H7 (cell line): ENCODE results near the gene RAPGEF6. TPM values are rescaled to one million over a fixed set of nuclear protein-coding genes. Genes with fewer than 3 reads are reported as not detected.
"Not testable (repeated sequence)": the region's sequence is repeated elsewhere in the genome, so short reads cannot be mapped to it uniquely, and the experiment has no call there.

Experiments
- DNase-seq: peaks from one replicate; pipeline ENCODE4 v3.0.0; 2012
- H3K27me3 ChIP-seq: 2 replicates; pipeline ENCODE4 v1.6.0; 2011; ENCODE audit warnings: mild to moderate bottlenecking, low read length; ENCODE audit not compliant: control insufficient read depth, insufficient read depth
- H3K36me3 ChIP-seq: replicated peaks from 2 replicates; pipeline ENCODE4 v1.5.1; 2011; ENCODE audit warnings: low read length; ENCODE audit not compliant: control insufficient read depth, insufficient read depth
- H3K4me3 ChIP-seq: 2 replicates; pipeline ENCODE4 v1.5.1; 2011; ENCODE audit warnings: low read depth, mild to moderate bottlenecking, control low read depth, low read length, moderate library complexity; ENCODE audit not compliant: insufficient read depth
- total RNA-seq: library from RNA; depleted of rRNA; stranded (reverse); fragments of >200 nt; shearing (Covaris generic); gene quantifications from 2 replicates; pipeline ENCODE4 v1.2.3, GENCODE V29; 2014

The RAPGEF6 gene
- total RNA-seq, 1 experiment from 2014 or later: 6.1 TPM

DNA sequence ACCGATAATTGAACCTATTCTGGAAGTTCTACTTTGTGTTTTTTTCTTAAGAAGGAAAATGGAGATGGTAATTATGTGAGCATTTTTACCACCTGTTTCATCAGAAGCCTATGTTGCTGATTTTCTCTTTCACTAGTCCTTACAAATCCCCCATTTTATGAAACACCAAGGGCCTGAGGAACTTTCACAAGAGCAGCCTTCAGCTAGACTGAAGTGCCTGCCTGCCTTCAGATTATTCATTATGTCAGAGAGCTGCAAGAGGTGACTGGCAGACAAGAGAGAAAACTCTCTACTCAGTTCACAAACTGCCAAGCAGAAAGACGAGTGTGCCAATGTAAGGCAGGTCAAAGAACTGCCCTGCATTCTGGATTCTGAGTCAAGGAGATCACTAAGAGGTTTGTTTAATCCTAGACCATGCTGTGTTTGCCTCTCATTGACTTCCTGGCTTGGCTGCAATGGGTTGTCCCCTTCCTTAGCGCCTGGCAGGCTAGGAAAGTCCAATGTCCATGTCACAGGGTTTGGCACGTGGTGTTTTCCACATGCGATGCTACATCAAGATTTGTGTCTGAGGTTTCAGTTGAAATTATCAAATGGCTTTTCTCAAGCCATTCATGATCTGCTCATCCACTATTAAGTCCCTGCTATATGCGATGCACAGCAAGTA lies 227.9 kb downstream of the RAPGEF6 start:
- Histone ChIP-seq H3K4me3 (no peak overlapping the region), H3K36me3 (no peaks in the 10 kb centered on the region), H3K27me3 (no peaks in the 10 kb centered on the region)
- DNase-seq: no peak

DNA sequence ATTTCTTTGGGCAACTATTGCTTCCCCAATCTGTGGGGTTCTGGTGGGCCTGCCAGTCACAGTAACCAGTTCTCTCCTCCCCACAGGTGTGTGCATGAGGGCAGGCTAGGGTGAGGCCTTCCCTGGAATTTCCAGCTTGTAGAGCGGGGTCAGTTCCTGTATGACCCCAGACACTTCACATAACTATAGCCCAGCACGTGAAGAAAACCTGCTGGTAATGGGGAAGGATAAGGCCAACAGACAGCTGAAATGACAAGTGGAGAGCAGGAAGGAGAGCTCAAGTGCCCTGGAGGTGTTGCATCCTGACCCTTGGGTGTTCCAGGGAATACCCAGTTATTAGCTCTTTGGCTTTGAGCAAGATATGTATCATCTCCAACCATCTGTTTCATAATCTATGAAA lies 229.0 kb downstream of the RAPGEF6 start:
- Histone ChIP-seq H3K27me3 (no peaks in the 10 kb centered on the region), H3K36me3 (no peaks in the 10 kb centered on the region), H3K4me3 (no peak overlapping the region)
- no peak for DNase-seq

DNA sequence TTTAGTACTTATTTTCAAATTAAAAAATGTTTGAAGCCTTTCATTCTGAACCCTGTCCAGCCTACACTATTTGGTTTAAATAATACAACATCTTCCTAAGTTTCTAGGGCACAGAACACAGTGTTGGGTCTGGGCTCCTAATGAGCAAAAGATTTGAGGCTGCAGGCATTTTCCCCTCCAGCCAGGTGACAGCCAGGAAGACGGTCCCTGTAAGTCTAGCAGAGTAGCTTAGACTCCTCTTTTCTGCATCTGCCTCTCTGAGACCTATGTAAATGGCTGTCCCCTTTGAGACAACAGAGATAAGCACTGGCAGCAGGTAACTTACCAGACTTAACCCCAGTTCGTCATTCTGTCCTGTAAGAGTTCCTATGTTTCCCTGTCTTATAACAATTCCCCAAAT lies 229.4 kb downstream of the RAPGEF6 start:
- no peak for DNase-seq
- no peak overlapping the region for H3K4me3 ChIP-seq
- H3K36me3 ChIP-seq: no peaks in the 10 kb centered on the region
- H3K27me3 ChIP-seq: no peaks in the 10 kb centered on the region

DNA sequence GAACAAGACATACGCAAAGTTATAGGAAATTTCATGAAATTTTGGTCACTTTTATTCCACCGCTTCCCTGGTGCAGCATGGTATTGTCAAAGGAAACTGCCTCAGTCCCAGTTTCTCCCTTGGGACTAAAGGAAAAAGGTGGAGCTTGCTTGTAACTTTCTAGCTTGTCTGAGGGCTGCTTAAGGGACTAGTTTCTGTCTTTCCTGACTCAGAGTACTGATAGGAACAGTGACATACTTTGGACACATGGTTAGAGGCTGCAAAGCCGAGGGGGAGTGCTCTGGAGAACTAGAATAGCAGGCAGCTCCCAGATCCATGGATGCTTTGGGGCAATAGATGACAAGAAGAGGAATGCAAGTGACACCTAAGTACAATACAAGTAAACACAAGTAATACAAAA lies 234.4 kb downstream of the RAPGEF6 start:
- Histone ChIP-seq H3K27me3 (no peaks in the 10 kb centered on the region), H3K36me3 (no peaks in the 10 kb centered on the region), H3K4me3 (no peak overlapping the region)
- no peak for DNase-seq

DNA sequence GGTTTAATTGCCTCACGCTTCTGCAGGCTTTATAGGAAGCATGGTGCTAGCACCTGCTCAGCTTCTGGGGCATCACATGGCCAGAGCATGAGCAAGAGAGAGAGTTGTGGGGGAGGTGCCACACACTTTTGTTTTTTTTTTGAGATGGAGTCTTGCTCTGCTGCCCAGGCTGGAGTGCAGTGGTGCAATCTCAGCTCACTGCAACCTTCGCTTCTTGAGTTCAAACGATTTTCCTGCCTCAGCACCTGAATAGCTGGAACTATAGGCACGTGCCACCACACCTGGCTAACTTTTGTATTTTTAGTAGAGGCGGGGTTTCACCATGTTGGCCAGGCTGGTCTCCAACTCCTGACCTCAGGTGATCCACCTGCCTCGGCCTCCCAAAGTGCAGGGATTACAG lies 236.0 kb downstream of the RAPGEF6 start:
- not testable (repeated sequence) for H3K4me3 ChIP-seq, H3K36me3 ChIP-seq, H3K27me3 ChIP-seq, DNase-seq

DNA sequence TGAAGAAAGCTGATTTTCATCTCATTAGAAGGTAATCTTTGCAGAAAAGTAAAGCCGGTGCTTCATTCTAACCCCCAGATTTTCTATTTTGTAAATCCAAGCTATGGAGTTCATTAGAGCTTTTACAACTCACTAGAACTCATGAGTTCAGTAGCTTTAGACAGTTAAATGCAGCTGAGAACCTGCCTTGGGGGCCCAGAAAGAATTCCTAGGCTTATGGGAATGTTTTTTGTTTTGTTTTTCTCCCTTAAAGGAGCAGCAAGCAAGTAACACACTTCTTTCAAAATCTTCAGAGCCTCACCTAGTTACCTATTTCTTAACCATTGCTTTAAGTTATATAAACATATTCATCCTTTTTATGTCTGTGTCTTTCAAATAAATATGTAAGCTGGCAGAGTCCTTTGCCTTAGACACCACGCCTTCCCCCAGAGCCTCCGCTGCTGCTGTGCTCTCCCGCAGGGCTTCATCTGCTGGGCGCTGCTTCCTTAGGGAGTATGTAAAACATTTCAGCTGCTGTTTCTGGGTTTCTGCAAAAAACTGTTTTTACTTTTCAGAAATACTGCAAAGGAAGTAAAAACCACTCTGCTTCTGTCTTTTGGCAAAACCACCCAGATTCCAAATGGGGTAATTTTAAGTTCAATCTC lies 238.3 kb downstream of the RAPGEF6 start:
- Histone ChIP-seq H3K4me3 (no peak overlapping the region), H3K36me3 (peaks cover 3% of the 10 kb centered on the region; the same call in 1 of the 2 replicates), H3K27me3 (no peaks in the 10 kb centered on the region)
- no peak for DNase-seq

DNA sequence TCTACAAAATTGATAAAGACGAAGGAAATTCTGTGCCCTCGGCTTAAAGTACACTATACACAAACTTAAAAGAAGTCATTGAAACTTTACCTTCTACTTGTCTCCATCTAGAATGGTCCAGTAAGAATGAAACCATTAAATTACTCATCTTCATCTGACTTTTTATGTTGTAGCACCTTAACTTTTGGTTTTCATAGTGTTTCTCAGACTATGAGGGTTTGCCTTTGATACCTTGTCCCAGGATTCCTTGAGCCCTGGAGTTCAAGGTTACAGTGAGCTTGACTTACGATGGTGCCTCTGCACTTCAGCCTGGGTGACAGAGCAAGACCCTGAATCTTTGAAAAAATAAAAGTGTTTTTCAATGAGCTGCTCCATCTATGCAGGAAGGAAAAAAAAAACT lies 239.0 kb downstream of the RAPGEF6 start:
- DNase-seq: no peak
- no peaks in the 10 kb centered on the region for H3K27me3 ChIP-seq
- peaks cover 3% of the 10 kb centered on the region; the same call in 1 of the 2 replicates for H3K36me3 ChIP-seq
- H3K4me3 ChIP-seq: no peak overlapping the region

DNA sequence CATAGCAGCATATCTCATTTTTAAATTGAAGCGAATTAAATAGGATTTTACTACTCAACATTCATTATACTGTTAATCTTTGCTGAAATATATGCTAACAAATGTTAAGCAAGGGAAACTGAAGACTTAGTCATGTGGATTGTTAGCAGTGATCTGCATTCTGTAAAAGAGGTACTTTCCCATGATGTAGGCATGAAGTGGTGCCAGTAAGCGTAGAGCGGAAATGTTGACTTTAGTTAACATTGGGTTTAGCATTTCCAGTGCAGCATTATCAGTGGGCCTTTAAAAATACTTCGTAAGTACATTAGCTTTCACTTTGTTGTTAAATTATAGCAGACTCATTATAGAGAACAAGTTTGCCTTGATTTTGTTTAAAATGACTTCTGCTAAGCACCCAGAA lies 240.9 kb downstream of the RAPGEF6 start:
- peaks cover 3% of the 10 kb centered on the region; the same call in 1 of the 2 replicates for H3K36me3 ChIP-seq
- no peaks in the 10 kb centered on the region for H3K27me3 ChIP-seq
- DNase-seq: no peak
- no peak overlapping the region for H3K4me3 ChIP-seq

DNA sequence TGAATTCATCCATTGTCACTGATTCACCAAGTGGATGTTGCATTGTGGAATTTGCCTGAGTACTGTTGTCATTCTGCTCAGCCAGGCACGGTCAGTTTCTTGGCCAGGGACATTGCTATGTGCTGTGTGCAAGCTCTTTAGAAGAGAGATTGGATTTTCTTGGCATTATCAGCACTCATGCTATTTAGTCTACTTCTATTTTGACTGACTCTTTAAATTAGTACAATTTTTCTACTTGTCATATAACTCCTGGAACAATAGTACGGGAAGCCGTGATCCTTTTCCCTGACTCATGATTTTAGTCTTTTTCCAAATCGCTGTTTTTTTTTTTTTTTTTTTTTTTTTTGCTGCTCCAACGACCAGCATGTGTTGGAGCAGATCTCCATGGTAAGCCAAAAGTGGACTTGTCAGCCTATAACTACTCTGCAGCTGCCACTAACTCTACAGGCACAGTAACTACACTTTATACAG lies 241.5 kb downstream of the RAPGEF6 start:
- Histone ChIP-seq H3K36me3 (peaks cover 3% of the 10 kb centered on the region; the same call in 1 of the 2 replicates), H3K27me3 (no peaks in the 10 kb centered on the region), H3K4me3 (no peak overlapping the region)
- no peak for DNase-seq

DNA sequence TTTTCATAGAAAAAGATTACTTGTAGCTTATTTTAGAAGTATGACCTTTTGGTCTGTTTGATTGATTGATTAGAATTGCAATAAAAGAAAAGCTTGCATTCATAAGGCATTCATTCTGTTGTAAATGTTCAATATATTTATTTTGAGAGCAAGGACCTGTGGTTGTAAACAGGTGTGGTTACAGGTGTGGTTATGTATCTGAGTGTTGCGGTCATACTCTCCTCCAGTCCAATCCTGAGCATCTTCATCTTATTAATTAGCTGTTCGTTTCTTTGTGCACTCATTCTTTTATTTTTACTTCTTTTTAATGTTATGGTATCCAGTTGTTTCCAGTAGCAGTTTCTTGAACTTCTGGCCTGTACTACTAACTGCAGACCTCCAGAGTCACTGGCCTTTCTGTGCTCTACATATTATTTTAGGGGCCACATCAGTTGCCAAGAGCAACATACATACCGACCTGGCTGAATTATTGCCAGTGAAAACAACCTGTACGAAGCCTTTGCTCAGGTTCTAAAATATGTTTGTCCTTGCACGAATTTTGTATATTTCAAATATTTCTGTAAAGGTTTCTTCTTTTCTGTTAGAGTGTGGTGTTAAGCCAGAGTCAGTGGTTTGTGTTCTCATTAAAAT lies 242.4 kb downstream of the RAPGEF6 start:
- Histone ChIP-seq H3K36me3 (peaks cover 3% of the 10 kb centered on the region; the same call in 1 of the 2 replicates), H3K27me3 (no peaks in the 10 kb centered on the region), H3K4me3 (no peak overlapping the region)
- no peak for DNase-seq

DNA sequence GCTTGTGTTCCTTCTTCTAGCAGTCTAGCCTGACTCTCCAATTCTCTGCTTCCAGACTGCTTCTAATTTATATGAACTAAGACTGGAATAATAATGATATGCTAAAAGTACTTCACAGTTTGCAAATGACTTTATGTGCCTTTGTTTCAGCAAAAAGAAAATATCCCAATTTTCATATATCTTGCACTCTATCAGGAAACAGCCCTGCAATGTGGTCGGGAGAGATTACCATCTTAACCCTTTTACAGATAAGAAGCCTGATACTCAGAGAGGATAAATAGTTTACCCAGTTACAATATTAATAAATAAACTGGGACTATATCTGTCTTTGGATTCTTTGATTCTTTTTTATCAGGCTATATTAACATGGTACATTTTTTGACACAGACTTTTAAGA lies 245.2 kb downstream of the RAPGEF6 start:
- H3K36me3 ChIP-seq: peaks cover 2% of the 10 kb centered on the region; the same call in 1 of the 2 replicates
- no peaks in the 10 kb centered on the region for H3K27me3 ChIP-seq
- no peak for DNase-seq
- H3K4me3 ChIP-seq: no peak overlapping the region

DNA sequence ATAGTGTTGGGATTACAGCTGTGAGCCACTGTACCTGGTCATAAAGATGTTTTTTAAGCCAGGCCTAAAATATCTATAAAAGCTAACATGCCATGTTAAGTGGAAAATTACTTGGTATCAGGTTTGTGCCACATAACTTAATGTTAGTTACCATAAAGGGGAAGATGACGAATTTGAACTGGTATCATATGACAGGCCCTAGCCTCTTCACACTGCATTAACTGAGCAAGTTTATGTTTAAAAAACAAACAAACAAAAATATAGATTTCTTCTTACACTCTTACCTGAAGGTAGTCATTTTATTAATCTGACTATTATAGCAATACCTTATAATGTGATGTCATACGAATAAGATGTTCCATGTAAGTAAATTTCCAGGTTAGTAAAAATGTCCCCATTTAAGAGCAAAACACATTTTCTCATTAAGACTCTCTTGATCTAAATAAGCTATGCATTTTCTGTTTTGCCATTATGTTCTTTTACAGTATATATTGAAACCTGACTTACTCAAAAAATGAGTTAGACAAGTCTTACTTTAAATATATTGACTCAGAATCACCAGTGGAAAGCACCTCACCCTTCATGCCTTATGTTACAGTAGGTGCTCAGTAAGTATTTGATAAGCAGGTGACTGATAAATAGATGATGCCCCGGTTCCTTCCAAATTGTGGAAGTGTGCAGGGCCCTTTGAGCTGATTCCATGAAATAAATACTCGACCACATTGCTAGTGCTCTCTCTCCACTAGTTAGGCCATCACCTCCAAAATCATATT lies 245.7 kb downstream of the RAPGEF6 start:
- no peak overlapping the region for H3K4me3 ChIP-seq

DNA sequence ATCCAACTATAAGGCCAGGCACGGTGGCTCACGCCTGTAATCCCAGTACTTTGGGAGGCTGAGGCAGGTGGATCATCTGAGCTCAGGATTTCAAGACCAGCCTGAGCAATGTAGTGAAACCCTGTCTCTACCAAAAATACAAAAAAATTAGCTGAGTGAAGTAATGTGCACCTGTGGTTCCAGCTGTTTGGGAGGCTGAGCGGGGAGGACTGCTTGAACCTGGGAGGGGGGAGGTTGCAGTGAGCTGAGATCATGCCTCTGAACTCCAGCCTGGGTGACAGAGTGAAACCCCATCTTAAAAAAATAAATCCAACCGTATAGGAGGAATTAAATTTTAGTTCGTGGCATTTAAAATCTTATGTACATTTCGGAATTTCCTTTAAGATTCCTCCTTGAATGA lies 247.8 kb downstream of the RAPGEF6 start:
- Histone ChIP-seq H3K27me3 (no peaks in the 10 kb centered on the region), H3K36me3 (no peaks in the 10 kb centered on the region), H3K4me3 (no peak overlapping the region)
- no peak for DNase-seq

More for the DNA sequence above, 245.7 kb downstream of the RAPGEF6 start:
- Histone ChIP-seq H3K27me3 (no peaks in the 10 kb centered on the region), H3K36me3 (peaks cover 2% of the 10 kb centered on the region; the same call in 1 of the 2 replicates)
- no peak for DNase-seq

DNA sequence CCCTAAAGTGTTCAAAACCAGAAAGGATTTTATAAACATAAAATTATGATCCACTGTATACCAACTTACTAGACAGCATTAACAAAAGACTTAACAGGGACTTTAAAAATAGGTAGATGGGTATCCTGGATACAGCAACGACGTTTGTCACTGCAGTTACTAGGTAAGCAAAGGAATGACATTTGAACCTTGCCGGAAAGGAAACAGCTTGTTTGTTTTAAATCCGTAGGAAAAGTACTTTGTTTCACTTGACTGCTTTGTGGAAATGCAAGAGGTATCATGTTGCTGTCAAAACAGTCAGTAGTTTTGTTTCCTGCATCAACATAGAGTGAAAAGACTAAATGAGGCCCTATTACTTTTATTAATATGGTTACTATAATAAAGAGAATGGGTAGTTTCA lies 248.2 kb downstream of the RAPGEF6 start:
- Histone ChIP-seq H3K4me3 (no peak overlapping the region), H3K27me3 (no peaks in the 10 kb centered on the region), H3K36me3 (no peaks in the 10 kb centered on the region)
- DNase-seq: no peak
